Effector memory CD4-positive, alpha-beta T cell (primary cell): ENCODE data around the gene SLC7A10.
"Not testable (repeated sequence)": the region's sequence is repeated elsewhere in the genome, so short reads cannot be mapped to it uniquely, and the experiment has no call there.

ENCODE experiments used
- DNase-seq, 3 donors: peaks; one replicate each; pipeline ENCODE4 v3.0.0-alpha.2; 2020
- H3K27ac ChIP-seq: 2 replicates; pipeline ENCODE4 v1.7.0; 2013; ENCODE audit warnings: mild to moderate bottlenecking, low read length, moderate library complexity; ENCODE audit not compliant: insufficient read depth, poor library complexity, severe bottlenecking
- H3K27me3 ChIP-seq: replicated peaks from 2 replicates; pipeline ENCODE4 v1.7.0; 2013; ENCODE audit warnings: mild to moderate bottlenecking, low read length; ENCODE audit not compliant: insufficient read depth, control insufficient read depth, poor library complexity, severe bottlenecking
- H3K36me3 ChIP-seq: 2 replicates; pipeline ENCODE4 v1.7.0; 2013; ENCODE audit warnings: mild to moderate bottlenecking, low read length, moderate library complexity; ENCODE audit not compliant: control insufficient read depth, insufficient read depth
- H3K4me1 ChIP-seq: 2 replicates; pipeline ENCODE4 v1.7.0; 2013; ENCODE audit warnings: low read length, mild to moderate bottlenecking; ENCODE audit not compliant: control insufficient read depth, insufficient read depth, poor library complexity, severe bottlenecking
- H3K4me3 ChIP-seq: 2 replicates; pipeline ENCODE4 v1.7.0; 2013; ENCODE audit warnings: low read length, low read depth, mild to moderate bottlenecking; ENCODE audit not compliant: insufficient read depth, poor library complexity, severe bottlenecking
- H3K9me3 ChIP-seq: 2 replicates; pipeline ENCODE4 v1.7.0; 2013; ENCODE audit warnings: mild to moderate bottlenecking, low read length, moderate library complexity; ENCODE audit not compliant: control insufficient read depth

The SLC7A10 gene

DNA sequence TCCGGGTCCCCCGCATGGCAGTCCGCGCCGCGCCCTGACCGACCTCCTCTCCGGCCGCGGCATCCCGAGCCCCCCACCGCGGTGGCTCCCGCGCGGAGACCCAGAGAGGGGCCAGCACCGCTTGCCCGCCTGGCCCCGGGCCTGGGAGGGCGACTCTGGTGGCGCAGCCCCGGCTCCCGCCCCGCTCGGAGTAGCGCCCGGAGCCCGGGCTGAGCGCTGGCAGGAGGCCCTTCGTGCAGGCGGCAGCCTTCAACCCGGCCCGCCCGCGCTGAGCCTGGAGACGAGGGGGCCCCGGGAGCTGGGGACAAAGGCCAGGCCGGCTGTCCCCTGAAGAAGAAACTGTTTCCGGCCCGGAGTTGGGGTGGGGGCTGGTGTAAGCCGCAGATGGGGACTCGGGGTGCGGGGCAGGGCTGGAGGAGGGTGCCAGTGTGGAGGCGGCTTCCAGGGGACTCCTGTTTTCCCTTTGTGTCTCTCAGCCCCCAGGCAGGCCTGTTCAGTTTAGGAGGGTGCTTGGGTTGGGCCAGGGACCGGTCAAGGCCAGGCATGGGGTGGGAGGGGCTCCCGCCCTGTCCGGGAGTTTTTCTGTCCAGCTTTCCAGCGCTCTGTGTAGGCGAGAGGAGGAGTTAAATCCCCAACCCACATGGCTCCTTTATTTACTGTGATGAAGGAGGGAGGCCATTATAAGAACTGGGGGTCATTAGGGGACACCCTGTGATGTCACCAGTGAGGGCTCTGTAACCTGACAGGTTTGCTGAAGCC is 30.6 kb downstream of the SLC7A10 start:
- H3K27me3 ChIP-seq: peaks cover 24% of the 10 kb centered on the region
- peaks cover 3% of the 10 kb centered on the region for H3K4me1 ChIP-seq
- DNase-seq: no peak
- no peaks in the 10 kb centered on the region for H3K36me3 ChIP-seq
- H3K9me3 ChIP-seq: no peaks in the 10 kb centered on the region
- H3K27ac ChIP-seq: no peak overlapping the region
- H3K4me3 ChIP-seq: no peak overlapping the region

DNA sequence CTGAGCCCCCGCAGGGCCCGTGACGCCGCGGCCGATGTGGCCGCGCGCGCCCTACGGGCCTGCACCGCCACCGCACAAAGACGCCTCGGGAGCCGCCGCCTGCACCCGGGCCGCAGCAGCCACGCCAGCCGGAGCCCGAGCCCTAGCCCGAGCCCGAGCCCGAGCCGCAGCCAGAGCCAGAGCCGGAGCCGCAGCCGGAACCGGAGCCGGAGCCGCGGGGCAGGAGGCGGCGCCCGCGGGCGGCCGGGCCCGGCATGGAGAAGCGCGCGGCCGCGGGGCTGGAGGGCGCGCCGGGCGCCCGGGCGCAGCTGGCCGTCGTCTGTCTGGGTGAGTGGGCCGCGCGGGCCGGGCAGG is 31.1 kb downstream of the SLC7A10 start:
- no peak overlapping the region for H3K4me3 ChIP-seq
- no peaks in the 10 kb centered on the region for H3K9me3 ChIP-seq
- DNase-seq: no peak
- H3K27ac ChIP-seq: no peak overlapping the region
- peaks cover 24% of the 10 kb centered on the region for H3K27me3 ChIP-seq
- no peaks in the 10 kb centered on the region for H3K36me3 ChIP-seq
- peaks cover 3% of the 10 kb centered on the region for H3K4me1 ChIP-seq

DNA sequence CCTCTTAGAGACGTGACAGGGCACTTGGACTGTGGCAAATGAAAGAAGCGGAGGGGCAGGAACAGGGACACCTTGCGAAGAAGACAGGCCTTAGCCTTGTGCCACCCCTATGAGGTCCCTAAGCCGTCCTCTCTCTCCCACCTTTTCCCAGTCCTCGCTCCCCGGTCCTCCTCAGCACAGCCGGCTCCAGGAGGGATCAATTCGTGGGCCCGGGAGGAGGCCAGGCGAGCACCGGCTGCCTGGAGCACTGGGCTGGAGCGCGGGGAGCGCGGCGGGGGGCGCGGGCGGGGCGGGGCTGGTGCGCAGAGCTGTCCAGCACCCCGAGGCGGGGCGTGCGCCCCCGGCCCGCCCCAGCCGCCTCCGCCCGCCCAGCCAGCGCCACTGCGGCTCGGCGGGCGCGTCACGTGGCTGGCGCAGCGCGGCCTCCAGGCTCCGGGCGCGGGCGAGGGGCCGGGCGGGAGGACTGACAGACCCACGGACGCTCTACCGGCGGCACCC is 31.7 kb downstream of the SLC7A10 start, which contains the start of gene LRP3:
Gene LRP3, plus strand, starts transcription at position 466 of the 498 bp plus-strand sequence. CDS start 456 bp downstream, outside the sequence.
- Histone ChIP-seq H3K36me3 (no peaks in the 10 kb centered on the region), H3K9me3 (no peaks in the 10 kb centered on the region), H3K4me1 (peaks cover 3% of the 10 kb centered on the region), H3K27me3 (peaks cover 24% of the 10 kb centered on the region), H3K4me3 (no peak within 1 kb of the TSS), H3K27ac (no peak within 1 kb of the TSS)
- no peak for DNase-seq

DNA sequence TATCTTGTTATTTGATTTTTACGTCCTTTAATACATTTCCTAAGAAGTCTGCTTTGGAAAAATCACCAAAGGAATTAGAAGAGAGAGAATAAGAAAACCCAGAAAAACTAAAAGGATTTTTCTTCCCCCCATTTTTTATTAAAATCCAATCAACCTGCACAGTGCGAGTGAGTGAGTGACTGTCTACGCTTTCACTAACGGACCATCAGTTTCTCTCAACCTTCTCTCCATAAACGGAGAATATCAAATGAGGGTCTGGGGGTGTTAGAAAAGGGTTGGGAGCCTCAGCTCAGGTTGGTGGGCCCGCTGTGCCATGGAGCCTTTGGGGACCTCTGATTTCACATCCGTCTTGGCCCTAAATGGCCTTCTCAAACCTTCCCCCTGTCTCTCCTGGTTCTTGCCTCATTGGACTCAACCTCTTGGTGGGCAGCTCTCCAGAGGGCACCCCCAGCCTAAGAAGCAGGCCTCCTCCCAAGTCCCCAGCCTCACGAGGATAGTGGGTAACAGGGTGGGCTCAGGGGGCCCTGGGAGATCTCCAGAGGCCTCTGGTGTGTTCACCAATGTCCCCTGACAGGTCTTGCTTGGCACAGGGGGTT is 32.3 kb downstream of the SLC7A10 start:
- H3K27ac ChIP-seq: no peak overlapping the region
- H3K27me3 ChIP-seq: peaks cover 24% of the 10 kb centered on the region
- no peaks in the 10 kb centered on the region for H3K36me3 ChIP-seq
- no peak for DNase-seq
- H3K9me3 ChIP-seq: no peaks in the 10 kb centered on the region
- H3K4me3 ChIP-seq: no peak overlapping the region
- peaks cover 3% of the 10 kb centered on the region for H3K4me1 ChIP-seq

DNA sequence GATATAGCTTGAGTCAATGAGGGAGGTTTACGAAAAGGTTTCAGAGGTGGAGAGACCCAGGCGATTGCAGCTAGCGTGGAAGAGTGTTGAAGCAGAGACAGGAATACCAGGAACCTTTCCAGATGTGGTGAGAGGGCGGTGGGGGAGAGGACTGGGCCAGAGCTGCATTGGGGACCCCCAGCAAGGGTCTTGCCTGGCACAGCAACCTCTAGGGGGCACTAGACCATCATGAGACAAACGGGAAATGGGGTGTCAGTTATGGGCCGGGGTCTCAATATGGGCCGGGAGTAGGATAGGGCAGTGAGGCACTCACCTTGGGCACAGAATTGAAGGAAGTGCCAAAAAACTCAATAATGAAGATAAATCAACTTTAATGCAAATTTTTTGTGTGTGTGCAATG is 33.6 kb downstream of the SLC7A10 start:
- H3K27ac ChIP-seq: no peak overlapping the region
- H3K9me3 ChIP-seq: no peaks in the 10 kb centered on the region
- peaks cover 24% of the 10 kb centered on the region for H3K27me3 ChIP-seq
- no peaks in the 10 kb centered on the region for H3K36me3 ChIP-seq
- no peak overlapping the region for H3K4me3 ChIP-seq
- no peak for DNase-seq
- H3K4me1 ChIP-seq: peaks cover 3% of the 10 kb centered on the region

DNA sequence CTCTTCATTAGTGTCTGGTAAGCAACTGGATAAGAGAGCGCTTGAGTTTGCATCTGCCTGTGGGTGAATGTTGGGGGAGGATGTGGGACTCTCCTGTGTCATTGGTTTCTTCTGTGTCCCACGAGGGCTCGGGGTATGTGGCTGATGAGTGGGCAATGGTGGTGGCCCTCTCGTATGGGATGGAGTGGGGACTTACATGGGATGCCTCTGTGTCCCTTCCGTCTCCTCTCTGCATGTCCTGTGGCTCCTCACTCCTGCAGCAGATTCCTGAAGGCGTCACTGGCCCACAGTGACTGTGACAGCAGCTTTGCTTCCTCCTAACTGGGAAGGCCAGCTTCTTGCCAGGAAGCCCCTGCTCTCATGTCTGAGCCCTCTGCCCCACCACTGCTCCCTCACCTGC is 34.1 kb downstream of the SLC7A10 start:
- Histone ChIP-seq H3K36me3 (no peaks in the 10 kb centered on the region), H3K27me3 (peaks cover 24% of the 10 kb centered on the region), H3K9me3 (no peaks in the 10 kb centered on the region), H3K4me1 (peaks cover 3% of the 10 kb centered on the region), H3K4me3 (no peak overlapping the region), H3K27ac (no peak overlapping the region)
- no peak for DNase-seq

DNA sequence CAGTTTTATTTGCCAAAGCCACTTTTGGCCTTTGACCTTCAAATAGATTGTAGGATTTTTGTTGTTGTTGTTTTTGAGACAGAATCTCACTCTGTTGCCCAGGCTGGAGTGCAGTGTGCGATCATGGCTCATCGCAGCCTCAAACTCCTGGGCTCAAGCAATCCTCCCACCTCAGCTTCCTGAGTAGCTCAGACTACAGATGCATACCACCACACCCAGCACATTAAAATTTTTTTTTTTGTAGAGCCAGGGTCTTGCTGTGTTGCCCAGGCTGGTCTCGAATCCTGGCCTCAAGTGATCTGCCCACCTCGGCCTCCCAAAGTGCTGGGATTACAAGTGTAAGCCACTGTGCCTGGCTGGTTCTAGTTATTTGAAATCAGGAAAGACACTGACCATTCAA is 34.6 kb downstream of the SLC7A10 start:
- H3K9me3 ChIP-seq, H3K4me1 ChIP-seq, H3K36me3 ChIP-seq, H3K27ac ChIP-seq, H3K4me3 ChIP-seq, DNase-seq: not testable (repeated sequence)
- H3K27me3 ChIP-seq: peaks cover 22% of the 10 kb centered on the region

DNA sequence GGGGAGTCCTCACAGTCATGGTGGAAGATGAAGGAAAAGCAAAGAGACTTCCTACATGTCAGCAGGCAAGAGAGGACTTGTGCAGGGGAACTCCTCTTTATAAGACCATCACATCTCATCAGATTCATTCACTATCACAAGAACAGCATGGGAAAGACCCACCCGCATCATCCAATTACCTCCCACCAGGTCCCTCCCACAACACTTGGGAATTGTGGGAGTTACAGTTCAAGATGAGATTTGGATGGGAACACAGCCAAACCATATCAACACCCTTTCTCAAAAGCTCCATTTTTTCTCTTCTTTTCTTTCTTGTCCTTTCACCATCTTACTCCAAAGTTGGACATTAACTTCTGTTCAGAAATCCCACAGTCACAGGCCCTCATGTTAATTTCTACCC is 36.2 kb downstream of the SLC7A10 start:
- Histone ChIP-seq H3K36me3 (no peaks in the 10 kb centered on the region), H3K9me3 (no peaks in the 10 kb centered on the region), H3K27me3 (peaks cover 8% of the 10 kb centered on the region), H3K4me3 (no peak overlapping the region), H3K27ac (no peak overlapping the region), H3K4me1 (no peaks in the 10 kb centered on the region)
- DNase-seq: no peak

DNA sequence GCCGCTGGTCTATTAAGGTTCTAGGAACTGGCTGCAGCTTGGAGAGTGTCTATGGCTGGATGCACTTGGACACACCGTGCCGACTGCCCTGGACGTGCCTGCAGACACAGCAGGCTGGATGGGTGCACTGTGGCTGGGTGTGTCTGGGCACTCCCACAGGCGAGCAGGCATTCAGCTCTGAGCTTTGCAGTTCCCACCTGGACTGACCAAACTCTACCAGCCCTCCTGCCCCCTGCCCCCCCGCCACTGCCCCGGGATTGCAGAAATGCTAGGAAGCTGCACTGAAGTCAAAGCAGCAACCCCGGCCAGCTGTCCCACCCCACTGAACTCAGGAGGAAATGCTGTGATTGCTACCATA is 38.5 kb downstream of the SLC7A10 start:
- H3K27me3 ChIP-seq: no peaks in the 10 kb centered on the region
- H3K9me3 ChIP-seq: no peaks in the 10 kb centered on the region
- no peaks in the 10 kb centered on the region for H3K36me3 ChIP-seq
- H3K27ac ChIP-seq: no peak overlapping the region
- H3K4me3 ChIP-seq: no peak overlapping the region
- H3K4me1 ChIP-seq: no peaks in the 10 kb centered on the region
- no peak for DNase-seq

DNA sequence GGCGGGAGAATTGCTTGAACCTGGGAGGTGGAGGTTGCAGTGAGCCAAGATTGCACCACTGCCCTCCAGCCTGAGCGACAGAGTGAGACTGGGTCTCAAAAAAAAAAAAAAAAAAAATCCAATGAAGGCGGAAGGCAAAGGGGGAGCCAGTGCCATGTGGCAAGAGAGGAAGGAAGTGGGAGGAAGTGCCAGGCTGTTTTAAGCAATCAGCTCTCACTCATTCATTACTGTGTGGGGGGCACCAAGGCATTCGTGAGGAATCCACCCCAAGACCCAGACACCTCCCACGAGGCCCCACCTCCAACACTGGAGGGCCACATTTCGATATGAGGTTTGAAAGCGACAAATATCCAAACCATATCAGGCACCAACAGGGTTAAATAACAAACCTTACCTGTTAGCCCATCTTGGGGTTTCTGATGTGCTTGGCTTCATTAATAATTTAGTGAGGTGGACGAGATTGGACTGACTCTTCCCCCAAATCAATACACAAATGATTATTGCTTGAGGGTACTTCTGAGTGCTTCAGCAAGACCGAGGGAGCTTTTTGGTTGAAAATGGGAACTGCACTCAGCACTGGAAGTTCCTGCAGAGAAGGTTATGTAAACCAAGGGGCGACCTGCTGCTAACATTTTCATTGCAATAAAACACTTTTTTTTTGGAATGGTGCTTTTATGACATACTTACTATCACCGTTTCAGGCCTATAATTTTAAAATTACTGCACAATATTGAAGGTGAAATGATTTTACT is 39.0 kb downstream of the SLC7A10 start:
- no peaks in the 10 kb centered on the region for H3K36me3 ChIP-seq
- H3K9me3 ChIP-seq: no peaks in the 10 kb centered on the region
- DNase-seq: no peak
- no peaks in the 10 kb centered on the region for H3K27me3 ChIP-seq
- H3K4me3 ChIP-seq: no peak overlapping the region
- H3K27ac ChIP-seq: no peak overlapping the region
- no peaks in the 10 kb centered on the region for H3K4me1 ChIP-seq
